Stimulated activated CD4-positive, alpha-beta T cell treated with anti-CD3 and anti-CD28 coated beads, Interleukin-1b, Interleukin-23, amount 100 ng/mL, for 48 hours (primary cell): ENCODE results near the gene BICRA.
"Not testable (repeated sequence)": the region's sequence is repeated elsewhere in the genome, so short reads cannot be mapped to it uniquely, and the experiment has no call there.

Experiments used
- DNase-seq: peaks from one replicate; pipeline ENCODE4 v3.0.0-alpha.2; 2020

BICRA gene

DNA sequence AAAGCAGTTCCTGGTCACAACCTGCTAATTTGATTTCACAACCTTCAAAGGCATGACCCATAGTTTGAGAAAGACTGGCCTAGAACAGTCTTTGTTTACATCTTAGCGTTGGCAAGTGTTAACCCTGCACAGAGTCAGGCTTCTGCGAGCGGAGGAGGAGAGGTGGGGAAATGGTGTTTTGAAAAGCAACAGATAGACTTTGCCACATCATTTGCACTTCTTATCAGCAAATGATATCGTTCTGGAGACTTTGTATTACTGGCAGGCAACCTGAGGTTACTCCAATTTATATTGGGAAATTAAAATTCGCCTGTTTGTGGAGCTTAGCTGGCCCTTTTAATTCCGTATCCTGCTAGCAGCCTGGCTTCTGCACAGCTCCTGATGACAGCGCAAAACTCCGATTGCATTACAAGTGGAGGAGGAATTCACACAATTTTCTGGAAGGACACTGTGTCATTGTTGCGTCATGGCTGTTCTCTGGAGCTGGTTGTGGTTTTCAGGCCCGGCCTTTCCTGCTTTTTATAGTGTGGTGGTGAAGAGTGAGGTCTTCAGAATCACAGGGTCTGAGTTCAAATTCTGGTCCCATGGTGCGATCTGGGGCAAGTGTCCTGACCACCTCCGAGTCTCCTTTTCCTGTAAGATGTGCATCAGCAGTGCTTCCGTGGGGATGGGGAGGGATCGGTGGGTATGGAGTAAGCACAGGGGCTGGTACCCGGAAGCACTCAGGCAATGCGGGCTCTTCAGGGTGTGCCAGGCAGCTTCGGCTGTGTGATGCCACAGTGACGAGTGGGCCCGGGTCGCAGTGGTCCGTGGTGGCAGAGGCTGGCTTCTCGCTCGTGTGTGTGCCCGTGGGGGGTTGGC, 55.2 kb downstream of the BICRA start:
- DNase-seq: no peak

- not testable (repeated sequence) for DNase-seq
Measured at GRCh38 chr19:47668556-47668955, 59.6 kb downstream of the BICRA start.

GRCh38 chr19:47670736-47671135, 61.8 kb downstream of the BICRA start:
- no peak for DNase-seq

GRCh38 chr19:47671499-47671898, 62.6 kb downstream of the BICRA start:
- DNase-seq: no peak

DNA sequence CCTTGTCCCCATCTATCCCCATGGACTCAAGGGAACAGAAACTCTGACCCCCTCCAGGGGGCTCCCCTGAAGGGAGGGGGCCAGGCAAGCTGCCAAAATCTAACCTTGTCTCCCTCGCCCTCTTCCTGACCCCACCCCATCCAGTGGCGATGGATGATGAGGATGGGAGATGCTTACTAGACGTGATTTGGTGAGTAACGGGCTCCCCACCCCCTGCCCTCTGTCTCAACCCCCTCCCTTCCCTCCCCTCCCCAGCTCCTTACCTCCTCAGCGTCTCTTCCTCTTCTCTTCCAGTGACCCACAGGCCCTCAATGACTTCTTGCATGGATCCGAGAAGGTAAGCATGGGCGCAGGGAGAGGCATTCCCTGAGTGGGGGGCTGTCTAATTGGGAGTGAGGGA, 64.5 kb downstream of the BICRA start:
- no peak for DNase-seq

DNA sequence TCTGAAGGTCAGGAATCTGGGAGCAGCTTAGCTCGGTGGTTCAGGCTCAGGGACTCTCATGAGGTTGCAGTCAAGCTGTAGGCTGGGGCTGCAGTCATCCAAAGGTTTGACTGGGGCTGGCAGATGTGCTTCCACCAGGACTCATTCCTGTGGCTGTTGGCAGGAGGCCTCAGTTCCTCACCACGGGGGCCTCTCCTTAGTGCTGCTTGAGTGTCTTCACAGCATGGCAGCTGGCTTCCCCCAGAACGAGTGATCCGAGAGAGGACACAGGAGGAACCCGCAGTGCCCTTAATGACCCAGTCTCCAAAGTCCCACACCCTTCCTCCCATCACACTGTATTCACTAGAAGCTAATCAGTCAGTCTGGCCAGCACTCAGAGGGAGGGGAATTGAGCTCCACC, 65.6 kb downstream of the BICRA start:
- DNase-seq: no peak

- DNase-seq: no peak
Measured at GRCh38 chr19:47675271-47675670, 66.3 kb downstream of the BICRA start.

DNA sequence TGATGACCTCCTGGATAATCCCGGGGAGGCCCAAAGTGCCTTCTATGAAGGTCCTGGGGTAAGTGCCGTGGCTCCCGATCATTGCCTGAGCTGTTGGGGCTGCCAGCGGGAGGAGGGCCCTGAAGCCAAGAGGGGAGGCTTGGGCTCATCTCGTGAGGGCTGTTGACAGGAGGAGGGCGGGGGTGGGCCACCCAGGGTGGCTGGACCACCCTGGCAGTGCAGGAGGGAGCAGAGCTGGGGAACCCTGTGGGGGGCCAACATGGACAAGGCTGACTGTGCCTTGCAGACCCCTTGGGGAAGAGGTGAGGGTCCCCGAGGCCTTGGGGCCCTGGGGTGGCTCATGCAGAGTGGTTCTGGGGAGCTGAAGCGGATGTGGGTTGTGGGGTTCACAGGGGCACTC, 66.9 kb downstream of the BICRA start:
- no peak for DNase-seq

GRCh38 chr19:47676811-47677210, 67.9 kb downstream of the BICRA start:
- no peak for DNase-seq

DNA sequence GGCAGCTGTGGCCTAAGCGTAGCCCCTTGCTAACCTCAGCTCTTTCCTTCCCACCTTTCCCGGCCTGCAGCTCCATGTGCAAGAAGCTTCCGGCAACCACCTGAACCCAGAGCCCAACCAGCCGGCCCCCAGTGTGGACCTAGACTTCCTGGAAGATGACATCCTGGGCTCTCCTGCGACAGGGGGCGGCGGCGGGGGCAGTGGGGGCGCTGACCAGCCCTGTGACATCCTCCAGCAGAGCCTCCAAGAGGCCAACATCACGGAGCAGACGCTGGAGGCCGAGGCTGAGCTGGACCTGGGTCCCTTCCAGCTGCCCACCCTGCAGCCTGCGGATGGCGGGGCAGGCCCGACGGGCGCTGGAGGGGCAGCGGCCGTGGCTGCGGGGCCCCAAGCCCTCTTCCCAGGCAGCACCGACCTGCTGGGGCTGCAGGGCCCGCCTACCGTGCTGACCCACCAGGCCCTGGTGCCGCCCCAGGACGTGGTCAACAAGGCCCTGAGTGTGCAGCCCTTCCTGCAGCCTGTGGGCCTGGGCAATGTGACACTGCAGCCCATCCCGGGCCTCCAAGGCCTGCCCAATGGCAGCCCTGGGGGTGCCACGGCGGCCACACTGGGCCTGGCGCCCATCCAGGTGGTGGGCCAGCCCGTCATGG, 70.4 kb downstream of the BICRA start:
- DNase-seq: no peak

DNA sequence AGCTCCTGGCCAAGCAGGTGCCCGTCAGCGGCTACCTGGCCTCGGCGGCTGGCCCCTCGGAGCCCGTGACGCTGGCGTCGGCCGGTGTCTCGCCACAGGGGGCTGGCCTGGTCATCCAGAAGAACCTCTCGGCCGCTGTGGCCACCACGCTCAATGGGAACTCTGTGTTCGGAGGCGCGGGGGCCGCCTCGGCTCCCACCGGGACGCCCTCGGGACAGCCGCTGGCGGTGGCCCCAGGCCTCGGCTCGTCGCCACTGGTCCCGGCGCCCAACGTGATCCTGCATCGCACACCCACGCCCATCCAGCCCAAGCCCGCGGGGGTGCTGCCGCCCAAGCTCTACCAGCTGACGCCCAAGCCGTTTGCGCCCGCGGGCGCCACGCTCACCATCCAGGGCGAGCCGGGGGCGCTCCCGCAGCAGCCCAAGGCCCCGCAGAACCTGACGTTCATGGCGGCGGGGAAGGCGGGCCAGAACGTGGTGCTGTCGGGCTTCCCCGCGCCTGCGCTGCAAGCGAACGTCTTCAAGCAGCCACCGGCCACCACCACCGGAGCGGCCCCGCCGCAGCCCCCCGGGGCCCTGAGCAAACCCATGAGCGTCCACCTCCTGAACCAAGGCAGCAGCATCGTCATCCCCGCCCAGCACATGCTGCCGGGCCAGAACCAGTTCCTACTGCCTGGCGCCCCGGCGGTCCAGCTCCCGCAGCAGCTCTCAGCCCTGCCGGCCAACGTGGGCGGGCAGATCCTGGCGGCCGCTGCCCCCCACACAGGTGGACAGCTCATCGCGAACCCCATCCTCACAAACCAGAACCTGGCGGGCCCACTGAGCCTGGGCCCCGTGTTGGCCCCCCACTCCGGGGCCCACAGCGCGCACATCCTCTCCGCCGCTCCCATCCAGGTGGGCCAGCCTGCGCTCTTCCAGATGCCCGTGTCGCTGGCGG, 71.3 kb downstream of the BICRA start:
- DNase-seq: no peak

- DNase-seq: no peak
Measured at GRCh38 chr19:47680858-47681332, 72.0 kb downstream of the BICRA start.

GRCh38 chr19:47681388-47681787, 72.5 kb downstream of the BICRA start:
- DNase-seq: no peak

DNA sequence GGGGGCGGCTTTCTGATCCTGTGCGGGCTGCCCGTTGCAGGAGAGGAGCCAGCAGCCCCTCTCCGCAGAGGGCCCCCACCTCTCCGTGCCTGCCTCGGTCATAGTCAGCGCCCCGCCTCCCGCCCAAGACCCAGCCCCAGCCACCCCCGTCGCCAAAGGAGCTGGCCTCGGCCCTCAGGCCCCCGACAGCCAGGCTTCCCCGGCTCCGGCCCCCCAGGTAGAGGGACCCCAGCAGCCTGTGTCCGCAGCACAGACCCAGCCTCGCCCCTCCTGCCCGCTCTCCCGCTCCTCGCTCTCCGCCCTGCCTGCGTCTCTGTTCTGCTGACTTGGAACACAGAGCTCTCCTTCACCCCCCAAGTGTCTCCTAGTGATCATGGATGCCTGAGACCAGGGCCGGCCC, 73.0 kb downstream of the BICRA start:
- DNase-seq: no peak

GRCh38 chr19:47682939-47683338, 74.0 kb downstream of the BICRA start:
- no peak for DNase-seq

DNA sequence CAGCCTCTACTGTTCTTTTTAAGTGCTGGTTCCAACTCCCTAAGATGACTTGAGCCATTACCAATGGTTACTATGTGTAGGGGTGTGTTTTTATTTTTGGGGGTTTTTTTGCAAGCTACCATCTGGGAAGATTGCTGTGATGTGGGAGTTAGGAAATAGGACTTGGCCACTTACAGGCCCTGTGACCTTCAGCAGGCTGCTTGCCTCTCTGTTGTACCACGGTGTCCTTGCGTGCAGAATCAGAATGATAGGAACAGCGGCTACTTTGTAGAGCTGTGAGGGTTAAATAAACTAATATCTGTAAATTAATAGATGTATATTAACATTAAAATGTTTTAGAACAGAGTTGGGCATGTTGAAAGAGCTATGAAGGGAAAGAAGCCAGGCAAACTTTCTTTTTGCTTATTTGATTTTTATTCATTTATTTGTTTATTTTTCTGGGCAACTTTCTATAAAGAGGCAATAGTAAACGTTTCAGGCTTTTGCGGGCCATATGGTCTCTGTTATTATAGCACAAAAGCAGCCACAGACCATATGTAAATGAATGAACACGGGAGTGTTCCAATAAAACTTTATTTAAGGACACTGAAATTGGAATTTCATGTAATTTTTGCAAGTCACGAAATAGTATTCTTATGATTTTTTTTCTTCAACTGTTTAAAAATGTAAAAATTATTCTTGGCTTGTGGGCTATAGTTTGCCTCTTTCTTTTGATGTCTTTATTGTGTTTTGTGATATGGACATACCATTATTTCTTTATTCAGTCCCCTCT, 77.9 kb downstream of the BICRA start:
- DNase-seq: no peak

DNA sequence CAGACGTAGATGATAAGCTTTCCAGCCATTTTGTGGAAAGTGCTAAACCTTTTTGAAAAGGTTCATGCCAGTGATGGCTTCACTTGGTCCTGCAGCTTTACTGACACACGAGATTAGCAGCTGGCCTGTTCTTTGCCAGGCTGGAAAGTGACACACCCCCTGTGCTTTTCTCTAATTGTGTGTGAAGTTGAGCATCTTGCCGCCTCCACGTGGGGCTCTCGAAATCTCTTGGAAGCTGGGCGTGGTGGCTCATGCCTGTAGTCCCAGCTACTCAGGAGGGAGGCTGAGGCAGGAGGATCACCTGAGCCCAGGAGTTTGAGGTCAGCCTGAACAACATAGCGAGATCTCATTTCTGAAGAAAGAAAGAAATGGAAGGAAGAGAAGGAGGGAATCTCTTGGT, 79.0 kb downstream of the BICRA start:
- DNase-seq: no peak

DNA sequence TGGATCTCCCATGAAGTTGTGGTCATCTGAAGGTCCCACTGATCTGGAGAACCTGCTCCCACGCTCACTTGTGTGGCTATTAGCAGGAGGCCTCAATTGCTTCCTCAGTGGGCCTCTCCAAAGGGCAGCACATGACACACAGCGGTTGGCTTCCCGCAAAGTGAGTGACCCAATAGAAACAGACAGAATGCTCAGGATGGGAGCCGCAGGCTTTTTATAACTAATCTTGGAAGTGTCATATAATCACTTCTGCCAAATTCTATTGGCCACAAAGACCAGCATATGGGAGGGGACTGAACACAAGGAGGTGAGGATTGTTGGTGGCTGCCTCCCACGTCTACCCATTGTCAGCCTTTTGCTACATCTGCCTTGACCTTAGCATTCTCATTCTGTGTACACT, 82.2 kb downstream of the BICRA start:
- no peak for DNase-seq

DNA sequence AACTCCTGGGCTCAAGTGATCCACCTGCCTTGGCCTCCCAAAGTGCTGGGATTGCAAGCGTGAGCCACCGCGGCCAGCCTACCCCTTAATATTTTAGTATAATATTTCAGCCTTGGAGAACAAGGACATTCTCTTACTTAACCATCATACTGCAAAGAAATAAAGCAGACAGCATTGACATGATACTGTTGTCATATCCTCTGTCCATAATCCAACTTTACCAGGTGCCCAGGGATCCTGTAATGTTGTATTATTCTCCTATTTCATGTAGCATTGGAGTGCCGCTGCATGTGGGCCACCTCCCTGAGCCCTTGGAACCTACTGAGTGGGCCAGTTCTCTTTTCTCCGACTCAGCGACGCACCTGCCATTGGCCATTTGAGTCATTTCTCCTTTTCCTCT, 82.8 kb downstream of the BICRA start:
- DNase-seq: no peak

DNA sequence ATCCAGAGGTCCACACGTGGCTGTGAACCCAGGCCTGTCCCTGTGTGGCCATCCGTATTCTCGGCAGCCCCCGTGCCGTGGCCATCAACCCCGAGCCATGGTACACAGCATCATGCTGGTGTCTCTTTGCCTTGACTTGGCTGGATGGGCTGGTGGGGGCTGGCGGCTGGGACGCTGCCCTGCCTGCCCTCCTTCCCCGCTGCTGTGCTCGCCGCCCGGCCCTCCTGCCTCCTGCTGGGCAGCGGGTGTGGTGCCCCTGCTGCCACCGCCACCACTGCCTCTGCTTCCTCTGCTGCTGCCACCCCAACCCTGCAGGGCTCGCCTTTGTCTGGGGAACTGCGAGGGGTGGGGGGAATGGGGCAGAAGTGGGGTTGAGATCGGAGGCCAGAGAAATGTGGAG, 84.6 kb downstream of the BICRA start:
- no peak for DNase-seq

DNA sequence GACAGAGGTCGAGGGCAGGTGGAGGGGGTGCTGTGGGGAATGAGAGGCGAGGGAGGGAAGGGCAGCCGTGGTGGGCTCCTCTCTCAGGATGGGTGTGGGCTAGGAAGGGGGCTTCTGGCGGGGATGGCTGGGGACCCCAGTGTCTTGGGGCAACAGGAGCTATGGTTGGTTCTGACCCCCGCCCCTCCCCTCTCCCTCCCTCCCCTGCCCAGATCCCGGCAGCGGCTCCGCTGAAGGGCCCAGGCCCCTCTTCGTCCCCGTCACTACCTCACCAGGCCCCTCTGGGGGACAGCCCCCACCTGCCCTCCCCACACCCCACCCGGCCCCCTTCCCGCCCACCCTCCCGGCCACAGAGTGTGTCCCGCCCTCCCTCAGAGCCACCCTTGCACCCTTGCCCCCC, 85.0 kb downstream of the BICRA start:
- no peak for DNase-seq

- DNase-seq: no peak
Measured at GRCh38 chr19:47694466-47695273, 85.7 kb downstream of the BICRA start.
